COR-L47 (cell line): Measurements from ENCODE around the gene MACC1.
"Not testable (repeated sequence)": the region's sequence is repeated elsewhere in the genome, so short reads cannot be mapped to it uniquely, and the experiment has no call there.

ENCODE experiments used
- DNase-seq: peaks from one replicate; lab custom pipeline; 2025; lab: John Stamatoyannopoulos, UW

MACC1 gene

GRCh38 chr7:20229081-20229480 is 11.9 kb upstream of the MACC1 start:
- no peak for DNase-seq

- no peak for DNase-seq
Measured at GRCh38 chr7:20228654-20229053, 11.5 kb upstream of the MACC1 start.

GRCh38 chr7:20227291-20227795 is 10.2 kb upstream of the MACC1 start:
- no peak for DNase-seq

GRCh38 chr7:20226860-20227259 is 9.7 kb upstream of the MACC1 start:
- no peak for DNase-seq

- DNase-seq, result no peak
Measured at GRCh38 chr7:20225384-20225783, 8.2 kb upstream of the MACC1 start.

- DNase-seq, result no peak
Measured at GRCh38 chr7:20224025-20224424, 6.8 kb upstream of the MACC1 start.

GRCh38 chr7:20223356-20223755 is 6.2 kb upstream of the MACC1 start:
- DNase-seq, result no peak

- no peak for DNase-seq
Measured at GRCh38 chr7:20222219-20222828, 5.1 kb upstream of the MACC1 start.

- no peak for DNase-seq
Measured at GRCh38 chr7:20220921-20221547, 3.9 kb upstream of the MACC1 start.

GRCh38 chr7:20220293-20220761 is 3.1 kb upstream of the MACC1 start:
- no peak for DNase-seq

- peak; percentile 66 for DNase-seq
Measured at GRCh38 chr7:20219446-20220292, 2.5 kb upstream of the MACC1 start.

GRCh38 chr7:20219062-20219445 is 1.9 kb upstream of the MACC1 start:
- no peak for DNase-seq

GRCh38 chr7:20218279-20218678 is 1.1 kb upstream of the MACC1 start:
- no peak for DNase-seq

GRCh38 chr7:20216406-20217036 is 663 bp downstream of the MACC1 start:
- DNase-seq, result no peak

GRCh38 chr7:20214921-20215669 is 2.1 kb downstream of the MACC1 start:
- DNase-seq, result no peak

- DNase-seq, result no peak
Measured at GRCh38 chr7:20214132-20214531, 3.1 kb downstream of the MACC1 start.

- DNase-seq, result no peak
Measured at GRCh38 chr7:20213378-20213777, 3.8 kb downstream of the MACC1 start.

GRCh38 chr7:20211376-20211775 is 5.8 kb downstream of the MACC1 start:
- no peak for DNase-seq

GRCh38 chr7:20208651-20209307 is 8.4 kb downstream of the MACC1 start:
- DNase-seq, result no peak

- DNase-seq, result not testable (repeated sequence)
Measured at GRCh38 chr7:20207811-20208210, 9.4 kb downstream of the MACC1 start.
